Nephron progenitor cell (in vitro differentiated cells): ENCODE measurements around the gene KRT82.

Experiments used
- DNase-seq: peaks from one replicate; pipeline ENCODE4 v3.0.0; 2021
- H3K27ac Mint-ChIP-seq: 2 replicates; pipeline ENCODE4 v1.8.0; 2021; ENCODE audit warnings: mild to moderate bottlenecking, moderate library complexity, mixed read lengths
- H3K27me3 Mint-ChIP-seq: 2 replicates; pipeline ENCODE4 v1.8.0; 2021; ENCODE audit warnings: mild to moderate bottlenecking, low read depth, mixed read lengths; ENCODE audit not compliant: poor library complexity
- H3K36me3 Mint-ChIP-seq: 2 replicates; pipeline ENCODE4 v1.8.0; 2021; ENCODE audit warnings: low read depth, mixed read lengths
- H3K4me1 Mint-ChIP-seq: 2 replicates; pipeline ENCODE4 v1.8.0; 2021; ENCODE audit warnings: mixed read lengths
- H3K4me3 Mint-ChIP-seq: 2 replicates; pipeline ENCODE4 v1.8.0; 2021; ENCODE audit warnings: mild to moderate bottlenecking, moderate library complexity, mixed read lengths
- H3K9me3 Mint-ChIP-seq: 2 replicates; pipeline ENCODE4 v1.8.0; 2021; ENCODE audit warnings: mild to moderate bottlenecking, moderate library complexity, mixed read lengths
- TF ChIP-seq, protein P1 (sequence below): fragments of 200-600 bp; sonication (generic); IDR thresholded peaks from 2 replicates; pipeline ENCODE4 v1.5.0; 2021; ENCODE audit warnings: antibody characterized with exemption

The KRT82 gene

DNA sequence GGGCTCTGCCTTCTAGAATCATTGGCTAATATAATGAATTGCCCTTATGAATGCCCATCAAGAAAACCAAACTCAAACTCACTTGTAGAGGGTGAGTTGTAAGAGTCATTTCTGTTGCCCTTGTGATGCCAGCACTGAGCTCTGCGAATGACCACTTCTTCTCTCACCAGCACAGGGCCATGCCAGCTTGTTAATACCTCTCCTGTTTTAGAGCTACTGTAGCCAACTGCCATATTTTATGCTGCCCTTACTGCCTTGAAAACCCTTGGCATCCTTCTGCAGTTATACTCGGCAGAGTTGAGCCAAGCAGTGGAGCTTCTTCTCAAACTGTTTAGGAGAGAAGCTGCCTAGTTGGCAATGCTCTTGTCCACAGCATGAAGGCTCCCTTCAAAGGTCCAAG lies 19.9 kb upstream of the KRT82 start:
- Mint-ChIP-seq H3K27ac (no peak overlapping the region), H3K27me3 (peaks cover 13% of the 10 kb centered on the region), H3K4me3 (no peak overlapping the region), H3K4me1 (peaks cover 35% of the 10 kb centered on the region), H3K36me3 (no peaks in the 10 kb centered on the region), H3K9me3 (no peaks in the 10 kb centered on the region)
- no peak for DNase-seq
- TF ChIP-seq, protein P1, sequence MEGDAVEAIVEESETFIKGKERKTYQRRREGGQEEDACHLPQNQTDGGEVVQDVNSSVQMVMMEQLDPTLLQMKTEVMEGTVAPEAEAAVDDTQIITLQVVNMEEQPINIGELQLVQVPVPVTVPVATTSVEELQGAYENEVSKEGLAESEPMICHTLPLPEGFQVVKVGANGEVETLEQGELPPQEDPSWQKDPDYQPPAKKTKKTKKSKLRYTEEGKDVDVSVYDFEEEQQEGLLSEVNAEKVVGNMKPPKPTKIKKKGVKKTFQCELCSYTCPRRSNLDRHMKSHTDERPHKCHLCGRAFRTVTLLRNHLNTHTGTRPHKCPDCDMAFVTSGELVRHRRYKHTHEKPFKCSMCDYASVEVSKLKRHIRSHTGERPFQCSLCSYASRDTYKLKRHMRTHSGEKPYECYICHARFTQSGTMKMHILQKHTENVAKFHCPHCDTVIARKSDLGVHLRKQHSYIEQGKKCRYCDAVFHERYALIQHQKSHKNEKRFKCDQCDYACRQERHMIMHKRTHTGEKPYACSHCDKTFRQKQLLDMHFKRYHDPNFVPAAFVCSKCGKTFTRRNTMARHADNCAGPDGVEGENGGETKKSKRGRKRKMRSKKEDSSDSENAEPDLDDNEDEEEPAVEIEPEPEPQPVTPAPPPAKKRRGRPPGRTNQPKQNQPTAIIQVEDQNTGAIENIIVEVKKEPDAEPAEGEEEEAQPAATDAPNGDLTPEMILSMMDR = no peak

DNA sequence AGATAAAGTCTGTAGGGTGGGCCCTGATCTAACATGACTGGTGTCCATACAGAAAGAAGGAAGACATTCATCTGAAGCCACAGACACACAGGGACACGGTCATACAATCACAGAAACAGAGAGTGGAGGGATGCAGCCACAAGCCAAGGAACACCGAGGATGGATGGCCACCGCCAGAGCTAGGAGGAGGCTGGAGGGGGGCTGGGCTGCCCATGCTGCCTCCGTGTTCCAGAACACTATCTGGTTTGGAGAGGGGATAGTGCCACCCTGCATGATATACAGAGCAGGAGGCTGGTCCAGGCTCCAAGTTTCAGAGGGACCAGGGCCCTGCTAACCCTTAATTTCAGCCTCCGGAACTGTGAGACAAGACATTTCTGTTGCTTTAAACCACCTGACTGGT lies 19.3 kb upstream of the KRT82 start:
- TF ChIP-seq, protein P1 = no peak
- no peaks in the 10 kb centered on the region for H3K9me3 Mint-ChIP-seq
- no peak overlapping the region for H3K27ac Mint-ChIP-seq
- H3K4me1 Mint-ChIP-seq = peaks cover 35% of the 10 kb centered on the region
- peaks cover 10% of the 10 kb centered on the region for H3K27me3 Mint-ChIP-seq
- no peak overlapping the region for H3K4me3 Mint-ChIP-seq
- no peaks in the 10 kb centered on the region for H3K36me3 Mint-ChIP-seq
- DNase-seq = no peak

DNA sequence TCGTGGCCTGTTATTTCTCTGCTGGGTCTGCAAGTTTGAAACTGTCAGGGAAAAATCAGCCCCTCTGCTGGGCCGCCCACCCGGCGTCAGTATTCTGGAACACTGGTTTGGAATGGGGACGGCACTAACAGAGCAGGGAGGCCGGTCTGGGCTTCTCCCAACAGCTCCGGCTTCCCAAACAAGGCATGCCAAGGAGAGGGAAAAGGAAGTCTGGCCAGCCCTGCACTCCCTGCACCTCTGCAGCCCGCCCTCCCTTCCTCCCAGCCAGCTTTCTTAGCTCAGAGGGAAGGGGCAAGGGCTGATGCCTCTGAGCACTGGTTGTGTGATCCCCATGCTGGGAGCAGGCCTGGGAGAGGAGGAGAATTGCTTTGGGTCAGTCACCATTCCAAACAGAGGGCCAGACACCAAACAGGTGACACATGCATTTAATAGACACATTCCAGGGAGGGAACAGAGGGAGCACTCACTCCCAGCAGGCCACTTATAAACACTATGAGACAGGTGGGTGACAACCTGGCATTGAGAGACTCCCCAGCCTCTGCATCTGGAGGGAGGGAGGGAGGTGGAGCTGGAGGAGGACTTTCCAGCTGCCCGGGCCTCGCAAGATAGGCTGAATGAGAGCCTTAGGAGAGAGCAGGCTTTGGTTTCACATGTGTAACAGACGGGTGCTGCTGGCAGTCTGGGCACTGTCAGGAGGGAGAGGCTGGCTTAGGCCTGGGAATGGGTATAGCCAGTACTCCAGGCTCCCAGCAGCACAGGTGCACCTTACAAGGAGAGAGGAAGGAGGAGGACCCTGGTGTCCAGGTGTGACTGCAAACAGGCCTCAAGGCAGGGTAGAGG lies 17.7 kb upstream of the KRT82 start:
- no peak for DNase-seq
- TF ChIP-seq, protein P1 = no peak
- peaks cover 10% of the 10 kb centered on the region for H3K27me3 Mint-ChIP-seq
- H3K9me3 Mint-ChIP-seq = no peaks in the 10 kb centered on the region
- H3K4me1 Mint-ChIP-seq = peaks cover 30% of the 10 kb centered on the region
- H3K36me3 Mint-ChIP-seq = no peaks in the 10 kb centered on the region
- H3K27ac Mint-ChIP-seq = peak overlapping the region; percentile 54
- no peak overlapping the region for H3K4me3 Mint-ChIP-seq

DNA sequence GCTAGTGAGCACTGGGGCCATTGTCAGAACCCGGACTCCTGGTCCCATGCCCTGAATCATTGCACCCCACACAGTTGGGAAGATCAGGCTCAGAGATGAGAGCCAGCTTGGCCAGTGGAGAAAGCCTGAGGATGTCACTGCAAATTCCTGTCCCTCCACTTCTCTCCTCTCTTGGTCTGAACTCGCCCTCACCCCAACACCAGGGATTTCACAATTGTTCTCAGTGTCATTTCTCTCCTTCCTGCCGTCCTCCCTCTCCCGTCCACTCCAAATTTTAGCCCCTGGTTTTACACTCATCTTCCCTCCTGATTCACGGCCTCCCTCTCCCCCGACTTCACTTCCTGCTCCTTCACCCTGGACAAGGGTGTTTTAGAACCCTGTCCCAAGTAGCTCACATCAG lies 16.9 kb upstream of the KRT82 start:
- no peak overlapping the region for H3K4me3 Mint-ChIP-seq
- peak overlapping the region; percentile 4 for H3K27ac Mint-ChIP-seq
- TF ChIP-seq, protein P1 = no peak
- H3K27me3 Mint-ChIP-seq = peaks cover 10% of the 10 kb centered on the region
- H3K9me3 Mint-ChIP-seq = no peaks in the 10 kb centered on the region
- H3K36me3 Mint-ChIP-seq = no peaks in the 10 kb centered on the region
- H3K4me1 Mint-ChIP-seq = peaks cover 30% of the 10 kb centered on the region
- no peak for DNase-seq

DNA sequence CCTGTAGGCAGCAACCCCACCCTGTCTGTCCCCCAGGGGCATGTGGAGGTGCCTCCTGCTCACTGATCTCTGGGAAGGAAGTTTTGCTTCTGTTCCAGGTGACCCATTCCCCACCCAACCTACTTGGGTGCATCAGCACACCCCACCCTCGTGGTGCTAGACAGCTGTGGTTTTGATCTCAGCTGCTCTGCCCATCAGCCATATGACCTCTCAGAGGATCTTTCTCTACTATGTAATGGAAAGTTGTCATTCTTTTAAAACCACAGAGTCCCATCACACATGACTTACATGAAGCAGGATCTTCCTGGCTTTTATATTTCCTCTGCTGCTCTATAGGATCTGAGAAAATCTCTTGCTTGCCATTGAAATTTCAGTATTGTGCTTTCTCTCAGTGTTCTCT lies 13.5 kb upstream of the KRT82 start:
- TF ChIP-seq, protein P1 = no peak
- H3K4me1 Mint-ChIP-seq = peaks cover 33% of the 10 kb centered on the region
- no peak overlapping the region for H3K27ac Mint-ChIP-seq
- no peak overlapping the region for H3K4me3 Mint-ChIP-seq
- no peak for DNase-seq
- H3K27me3 Mint-ChIP-seq = peaks cover 7% of the 10 kb centered on the region
- no peaks in the 10 kb centered on the region for H3K36me3 Mint-ChIP-seq
- H3K9me3 Mint-ChIP-seq = no peaks in the 10 kb centered on the region

DNA sequence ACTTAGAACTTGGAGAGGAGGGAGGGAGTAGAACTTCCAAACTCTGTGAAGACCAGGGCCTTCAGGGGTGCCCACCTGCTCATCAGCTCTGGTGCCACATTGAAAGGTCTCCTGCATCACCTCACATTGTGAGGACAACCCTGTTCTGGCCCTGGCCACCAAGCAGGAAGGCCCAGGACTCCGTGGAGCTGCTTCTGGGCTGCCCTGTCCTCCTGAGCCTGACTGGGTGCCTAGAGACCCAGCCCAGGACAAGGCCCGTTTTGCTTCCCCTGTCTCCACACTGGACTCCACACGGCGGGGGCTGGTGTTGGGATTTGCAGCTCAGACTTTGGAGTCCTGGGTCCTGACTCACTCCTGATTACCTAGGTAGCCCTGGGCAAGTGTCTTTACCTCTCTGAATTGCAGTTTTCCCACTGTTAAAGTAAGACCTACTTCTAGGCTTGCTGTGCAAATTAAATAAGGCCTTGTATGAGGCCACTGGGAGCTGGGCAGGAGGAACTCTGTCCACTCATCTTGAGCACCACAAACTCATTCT lies 12.5 kb upstream of the KRT82 start:
- H3K4me3 Mint-ChIP-seq = no peak overlapping the region
- TF ChIP-seq, protein P1 = no peak
- H3K4me1 Mint-ChIP-seq = peaks cover 27% of the 10 kb centered on the region
- no peaks in the 10 kb centered on the region for H3K9me3 Mint-ChIP-seq
- DNase-seq = no peak
- H3K36me3 Mint-ChIP-seq = no peaks in the 10 kb centered on the region
- no peak overlapping the region for H3K27ac Mint-ChIP-seq
- peaks cover 7% of the 10 kb centered on the region for H3K27me3 Mint-ChIP-seq
